HCT116 (cell line): Measurements from ENCODE around the gene DOK7.

Experiments used
- JUND ChIP-seq: IDR thresholded peaks from 2 replicates; pipeline ENCODE4 v1.6.1; 2012
- SP1 ChIP-seq: IDR thresholded peaks from 2 replicates; pipeline ENCODE4 v1.6.1; 2012; ENCODE audit warnings: low read depth
- TCF7L2 ChIP-seq: IDR thresholded peaks from 2 replicates; pipeline ENCODE4 v1.7.0; 2011; ENCODE audit warnings: borderline replicate concordance, inconsistent platforms; ENCODE audit not compliant: insufficient read depth, insufficient read length; ENCODE audit errors: extremely low read depth
- TF ChIP-seq, protein P1 (sequence below): IDR thresholded peaks from 2 replicates; pipeline ENCODE4 v1.6.1; 2012
- TF ChIP-seq, protein P2 (sequence below), 3 experiments: fragments of 200-600 bp in 1 of 3; sonication (generic) in 1 of 3; IDR thresholded peaks in 2 of 3; conservative IDR thresholded peaks in 1 of 3; 2 replicates each; pipeline ENCODE4 v1.5.1; 2012 to 2017; ENCODE audit warnings: low read depth in 2 of 3, low read length in 2 of 3, antibody characterized with exemption in 1 of 3, borderline replicate concordance in 1 of 3, control low read depth in 1 of 3, mild to moderate bottlenecking in 1 of 3, mixed read lengths in 1 of 3, mixed run types in 1 of 3, moderate library complexity in 1 of 3; ENCODE audit not compliant: insufficient read depth in 1 of 3

DNA sequence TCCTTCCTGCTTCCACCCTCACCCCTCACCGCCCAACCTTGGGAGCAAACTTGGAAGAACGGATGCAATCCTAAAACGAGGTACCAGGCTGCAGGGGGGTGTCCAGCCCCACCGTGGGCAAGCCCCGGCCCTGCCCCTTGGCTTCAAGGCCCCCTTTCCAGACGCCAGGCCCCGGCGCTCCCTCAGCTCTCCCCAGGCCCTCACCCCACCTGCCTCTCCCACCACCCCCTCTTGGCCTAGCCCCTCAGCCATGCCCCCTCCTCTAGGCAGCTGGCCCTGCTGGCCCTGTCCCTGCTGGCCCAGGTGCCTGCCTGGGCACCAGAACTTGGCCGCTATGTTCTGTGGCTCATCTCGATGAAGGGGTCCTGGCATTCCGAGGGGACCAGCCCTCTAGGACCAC lies 35.3 kb downstream of the DOK7 start:
- no peak for TF ChIP-seq JUND
- TF ChIP-seq SP1 = no peak
- TF ChIP-seq, protein P1, sequence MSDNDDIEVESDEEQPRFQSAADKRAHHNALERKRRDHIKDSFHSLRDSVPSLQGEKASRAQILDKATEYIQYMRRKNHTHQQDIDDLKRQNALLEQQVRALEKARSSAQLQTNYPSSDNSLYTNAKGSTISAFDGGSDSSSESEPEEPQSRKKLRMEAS = no peak
- TF ChIP-seq TCF7L2 = no peak
- TF ChIP-seq, protein P2, sequence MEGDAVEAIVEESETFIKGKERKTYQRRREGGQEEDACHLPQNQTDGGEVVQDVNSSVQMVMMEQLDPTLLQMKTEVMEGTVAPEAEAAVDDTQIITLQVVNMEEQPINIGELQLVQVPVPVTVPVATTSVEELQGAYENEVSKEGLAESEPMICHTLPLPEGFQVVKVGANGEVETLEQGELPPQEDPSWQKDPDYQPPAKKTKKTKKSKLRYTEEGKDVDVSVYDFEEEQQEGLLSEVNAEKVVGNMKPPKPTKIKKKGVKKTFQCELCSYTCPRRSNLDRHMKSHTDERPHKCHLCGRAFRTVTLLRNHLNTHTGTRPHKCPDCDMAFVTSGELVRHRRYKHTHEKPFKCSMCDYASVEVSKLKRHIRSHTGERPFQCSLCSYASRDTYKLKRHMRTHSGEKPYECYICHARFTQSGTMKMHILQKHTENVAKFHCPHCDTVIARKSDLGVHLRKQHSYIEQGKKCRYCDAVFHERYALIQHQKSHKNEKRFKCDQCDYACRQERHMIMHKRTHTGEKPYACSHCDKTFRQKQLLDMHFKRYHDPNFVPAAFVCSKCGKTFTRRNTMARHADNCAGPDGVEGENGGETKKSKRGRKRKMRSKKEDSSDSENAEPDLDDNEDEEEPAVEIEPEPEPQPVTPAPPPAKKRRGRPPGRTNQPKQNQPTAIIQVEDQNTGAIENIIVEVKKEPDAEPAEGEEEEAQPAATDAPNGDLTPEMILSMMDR (IDR thresholded peaks at IDR 0.05 in 2 of 3, conservative IDR thresholded peaks at IDR 0.05 in 1 of 3; ENCODE audit: borderline replicate concordance in 1 of 3, insufficient read depth in 1 of 3, low read depth in 2 of 3, low read length in 2 of 3) = no peak
